PC-9 (cell line): ENCODE measurements around the gene GPSM1. TPM values are rescaled to one million over a fixed set of nuclear protein-coding genes. Genes with fewer than 3 reads are reported as not detected.
A peak's percentile ranks its signal among the peaks of the same experiment; 100 is the strongest.

ENCODE experiments used
- BruUV-seq: library from RNA; stranded (reverse); fragments of 400-500 nt; replicated peaks from 2 replicates; lab custom pipeline; 2021; lab: Mats Ljungman, UMichigan
- CTCF ChIA-PET: fragments of 300-600 bp; sonication (Branson Sonifier 250); formaldehyde crosslinking; loops from one replicate; lab custom pipeline; 2022; ENCODE audit warnings: antibody characterized with exemption; lab: Charles Lee
- POLR2A ChIA-PET: fragments of 300-600 bp; sonication (Branson Sonifier 250); formaldehyde crosslinking; loops from one replicate; lab custom pipeline; 2022; ENCODE audit warnings: antibody characterized with exemption; ENCODE audit not compliant: unreplicated experiment; lab: Charles Lee
- DNase-seq, 2 experiments: peaks; one replicate each; pipeline versions ENCODE4 v3.0.0 to v3.0.0-alpha.2; 2015 to 2022; ENCODE audit warnings: mixed read lengths in 1 of 2
- H2AFZ ChIP-seq: fragments of 200-600 bp; sonication (generic); 2 replicates; pipeline ENCODE4 v1.8.1; 2017; ENCODE audit warnings: antibody characterized with exemption
- H3F3A ChIP-seq: fragments of 200-600 bp; sonication (generic); 2 replicates; pipeline ENCODE4 v1.8.1; 2017; ENCODE audit warnings: antibody characterized with exemption, mild to moderate bottlenecking, low read depth; ENCODE audit not compliant: insufficient read depth
- H3K27ac ChIP-seq: fragments of 200-600 bp; sonication (generic); 2 replicates; pipeline ENCODE4 v1.6.1; 2016; ENCODE audit warnings: mixed run types
- H3K27me3 ChIP-seq: fragments of 200-600 bp; sonication (generic); 2 replicates; pipeline ENCODE4 v1.6.1; 2016; ENCODE audit warnings: low read depth, mixed run types; ENCODE audit not compliant: insufficient read depth
- H3K36me3 ChIP-seq: fragments of 200-600 bp; sonication (generic); 2 replicates; pipeline ENCODE4 v1.6.1; 2016; ENCODE audit warnings: low read depth, mixed run types
- H3K4me1 ChIP-seq: fragments of 200-600 bp; sonication (generic); replicated peaks from 2 replicates; pipeline ENCODE4 v1.6.1; 2016; ENCODE audit warnings: mixed run types; ENCODE audit not compliant: insufficient read depth
- H3K4me2 ChIP-seq: fragments of 200-600 bp; sonication (generic); 2 replicates; pipeline ENCODE4 v1.6.1; 2017; ENCODE audit warnings: mixed run types
- H3K4me3 ChIP-seq: fragments of 200-600 bp; sonication (generic); 2 replicates; pipeline ENCODE4 v1.6.1; 2016; ENCODE audit warnings: mixed run types
- H3K79me2 ChIP-seq: fragments of 200-600 bp; sonication (generic); 2 replicates; pipeline ENCODE4 v1.6.1; 2017; ENCODE audit warnings: low read depth, mixed run types
- H3K9me2 ChIP-seq: fragments of 200-600 bp; sonication (generic); 2 replicates; pipeline ENCODE4 v1.8.1; 2017; ENCODE audit warnings: mild to moderate bottlenecking; ENCODE audit not compliant: insufficient read depth
- H3K9me3 ChIP-seq: fragments of 200-600 bp; sonication (generic); 2 replicates; pipeline ENCODE4 v1.8.1; 2016; ENCODE audit warnings: low read depth; ENCODE audit not compliant: insufficient read depth
- H4K20me1 ChIP-seq: fragments of 200-600 bp; sonication (generic); 2 replicates; pipeline ENCODE4 v1.8.1; 2017; ENCODE audit not compliant: insufficient read depth
- EZH2 ChIP-seq: fragments of 200-600 bp; sonication (generic); IDR thresholded peaks from 2 replicates; pipeline ENCODE4 v1.8.0; 2017; ENCODE audit warnings: antibody characterized with exemption, low read depth
- intact Hi-C: fragments of 100-400 bp; cut with micrococcal nuclease; formaldehyde crosslinking; loops from one replicate; pipeline ENCODE4 v1.10.0; 2022; ENCODE audit not compliant: unreplicated experiment
- total RNA-seq: library from RNA; stranded (reverse); gene quantifications from 2 replicates; pipeline ENCODE4 v1.2.3, GENCODE V29; 2021
- TF ChIP-seq, protein P1 (sequence below): fragments of 200-600 bp; sonication (generic); conservative IDR thresholded peaks from 2 replicates; pipeline ENCODE4 v1.6.1; 2017; ENCODE audit warnings: mixed run types, antibody characterized with exemption, mild to moderate bottlenecking, moderate library complexity

GPSM1 gene
- total RNA-seq, 1 experiment from 2014 or later: 5.5 TPM

DNA sequence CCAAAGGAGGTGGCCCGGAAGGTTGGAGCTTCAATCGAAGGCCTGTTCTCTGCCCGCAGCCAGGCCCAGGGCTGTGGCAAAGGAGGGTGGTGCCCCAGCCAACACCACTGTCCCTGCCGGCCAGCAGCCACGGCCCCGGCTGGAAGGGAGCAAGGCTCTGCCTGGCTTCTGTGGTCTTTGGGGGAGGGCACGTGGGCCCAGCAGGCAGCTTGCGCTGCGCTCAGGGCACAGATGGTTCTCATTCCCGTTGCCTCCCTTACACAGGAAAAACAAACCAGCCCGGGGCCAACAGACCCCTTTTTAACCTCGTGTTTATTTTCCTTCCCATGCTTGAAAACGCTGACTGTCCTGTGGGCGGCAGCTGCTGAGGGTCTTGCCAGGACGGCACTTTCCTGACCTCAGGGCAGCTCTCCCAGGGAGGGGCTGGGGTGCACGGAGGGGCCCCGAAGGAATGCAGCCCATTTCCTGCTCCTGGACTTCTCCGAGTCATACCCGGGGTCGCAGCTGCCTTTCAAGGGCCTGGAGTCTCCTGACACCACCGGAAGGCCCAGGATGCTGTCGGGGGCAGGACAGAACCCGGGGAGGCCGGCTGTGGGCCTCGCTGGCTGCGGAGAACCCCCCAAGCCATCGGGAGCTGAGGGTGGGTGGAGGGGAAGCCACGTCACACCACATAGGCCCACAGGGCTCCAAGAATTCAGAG, 1.1 kb upstream of the GPSM1 start:
- no peak overlapping the region for H3K4me3 ChIP-seq
- intact Hi-C loops: no loop called here
- no peak for TF ChIP-seq EZH2
- TF ChIP-seq, protein P1, sequence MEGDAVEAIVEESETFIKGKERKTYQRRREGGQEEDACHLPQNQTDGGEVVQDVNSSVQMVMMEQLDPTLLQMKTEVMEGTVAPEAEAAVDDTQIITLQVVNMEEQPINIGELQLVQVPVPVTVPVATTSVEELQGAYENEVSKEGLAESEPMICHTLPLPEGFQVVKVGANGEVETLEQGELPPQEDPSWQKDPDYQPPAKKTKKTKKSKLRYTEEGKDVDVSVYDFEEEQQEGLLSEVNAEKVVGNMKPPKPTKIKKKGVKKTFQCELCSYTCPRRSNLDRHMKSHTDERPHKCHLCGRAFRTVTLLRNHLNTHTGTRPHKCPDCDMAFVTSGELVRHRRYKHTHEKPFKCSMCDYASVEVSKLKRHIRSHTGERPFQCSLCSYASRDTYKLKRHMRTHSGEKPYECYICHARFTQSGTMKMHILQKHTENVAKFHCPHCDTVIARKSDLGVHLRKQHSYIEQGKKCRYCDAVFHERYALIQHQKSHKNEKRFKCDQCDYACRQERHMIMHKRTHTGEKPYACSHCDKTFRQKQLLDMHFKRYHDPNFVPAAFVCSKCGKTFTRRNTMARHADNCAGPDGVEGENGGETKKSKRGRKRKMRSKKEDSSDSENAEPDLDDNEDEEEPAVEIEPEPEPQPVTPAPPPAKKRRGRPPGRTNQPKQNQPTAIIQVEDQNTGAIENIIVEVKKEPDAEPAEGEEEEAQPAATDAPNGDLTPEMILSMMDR: no peak
- peaks cover 8% of the 10 kb centered on the region; the same call in 1 of the 2 replicates for H3F3A ChIP-seq
- H2AFZ ChIP-seq: no peak overlapping the region
- no peaks in the 10 kb centered on the region for H3K9me3 ChIP-seq
- H3K27ac ChIP-seq: no peak overlapping the region
- no TSS peak for BruUV-seq
- peaks cover 5% of the 10 kb centered on the region; the same call in 1 of the 2 replicates for H4K20me1 ChIP-seq
- ChIA-PET CTCF (no interaction called here), POLR2A (interaction anchor here (0.6 kb wide), 1 partner anchor 29 kb away, joined by 4 read pairs; no protein-coding TSS in a partner anchor)
- H3K4me2 ChIP-seq: no peak overlapping the region
- no peaks in the 10 kb centered on the region for H3K36me3 ChIP-seq
- no peaks in the 10 kb centered on the region for H3K27me3 ChIP-seq
- peaks cover 11% of the 10 kb centered on the region; the same call in 1 of the 2 replicates for H3K4me1 ChIP-seq
- no peak for DNase-seq
- no peaks in the 10 kb centered on the region for H3K9me2 ChIP-seq
- no peaks in the 10 kb centered on the region for H3K79me2 ChIP-seq

DNA sequence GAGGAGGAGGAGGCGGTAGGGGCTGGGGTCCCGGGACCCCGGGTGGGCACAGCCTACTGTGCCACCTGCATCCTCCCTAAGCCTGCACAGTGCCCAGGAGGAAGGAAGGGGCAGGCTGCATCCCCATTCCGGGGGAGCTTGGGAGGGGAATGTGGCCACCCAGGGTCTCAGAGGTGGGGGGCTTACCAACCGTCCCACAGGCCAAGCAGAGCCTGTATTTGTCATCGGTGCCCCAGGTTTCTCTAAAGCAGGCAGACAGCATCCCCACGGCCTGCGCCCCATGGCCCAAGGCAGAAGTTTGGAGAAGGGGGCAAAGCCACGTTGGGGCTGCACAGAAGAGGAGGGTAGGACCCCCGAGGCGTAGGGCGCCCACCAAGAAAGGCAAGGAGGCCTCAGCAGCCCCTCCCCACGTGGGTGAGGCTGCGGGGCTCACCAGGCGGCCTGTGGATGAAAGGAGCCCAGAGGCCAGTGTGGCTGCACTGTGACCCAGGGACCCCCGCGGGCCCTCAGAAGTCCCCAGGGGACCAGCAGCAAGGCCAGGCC, 507 bp upstream of the GPSM1 start:
- TF ChIP-seq EZH2: no peak
- TF ChIP-seq, protein P1: no peak
- Histone ChIP-seq H3K9me2 (no peaks in the 10 kb centered on the region), H4K20me1 (peaks cover 5% of the 10 kb centered on the region; the same call in 1 of the 2 replicates), H3K4me1 (peaks cover 11% of the 10 kb centered on the region; the same call in 1 of the 2 replicates), H3K36me3 (no peaks in the 10 kb centered on the region), H3K27me3 (no peaks in the 10 kb centered on the region), H3K4me2 (no peak overlapping the region), H2AFZ (no peak overlapping the region), H3K27ac (no peak overlapping the region), H3F3A (peaks cover 8% of the 10 kb centered on the region; the same call in 1 of the 2 replicates), H3K9me3 (no peaks in the 10 kb centered on the region), H3K4me3 (no peak overlapping the region), H3K79me2 (no peaks in the 10 kb centered on the region)
- DNase-seq: no peak
- intact Hi-C loops: no loop called here
- BruUV-seq: no TSS peak
- POLR2A ChIA-PET: no interaction called here
- CTCF ChIA-PET: interaction anchor here (0.6 kb wide), 1 partner anchor 182 kb away, joined by 7 read pairs; no protein-coding TSS in a partner anchor

DNA sequence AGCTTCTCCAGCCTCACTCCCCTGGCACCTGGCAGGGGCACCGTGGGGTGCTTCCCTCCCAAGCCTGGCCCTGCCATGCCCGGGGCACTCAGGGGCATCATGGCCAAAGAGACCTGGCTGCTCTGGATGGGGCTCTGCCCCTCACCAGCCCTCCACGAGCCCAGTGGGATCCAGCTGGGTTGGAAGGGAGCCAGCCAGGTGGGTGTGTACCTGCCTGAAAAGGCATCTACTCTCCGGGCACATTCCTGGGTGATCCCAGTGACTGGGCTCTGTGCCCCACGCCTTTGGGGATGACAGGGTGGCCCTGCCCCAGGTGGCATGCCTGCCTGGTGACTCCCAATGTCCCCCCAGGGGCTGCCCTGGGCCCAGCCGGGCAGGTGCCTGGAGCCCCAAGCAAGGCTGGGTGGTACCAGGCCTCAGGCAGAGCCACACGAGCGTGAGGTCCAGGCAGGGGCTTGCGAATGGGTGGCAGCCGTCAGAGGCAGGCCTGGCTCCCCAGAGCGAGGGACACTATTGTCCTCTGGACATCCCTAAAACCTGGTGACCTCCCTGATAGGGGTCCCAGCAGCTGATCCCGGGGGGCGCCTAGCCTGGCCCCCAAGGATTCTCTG, 777 bp downstream of the GPSM1 start:
- Histone ChIP-seq H3K4me1 (peaks cover 11% of the 10 kb centered on the region; the same call in 1 of the 2 replicates), H3K36me3 (no peaks in the 10 kb centered on the region), H3K4me3 (peak overlapping the region; percentile 46; the same call in 1 of the 2 replicates), H3K9me2 (no peaks in the 10 kb centered on the region), H3F3A (peaks cover 8% of the 10 kb centered on the region; the same call in 1 of the 2 replicates), H4K20me1 (peaks cover 5% of the 10 kb centered on the region; the same call in 1 of the 2 replicates), H3K9me3 (no peaks in the 10 kb centered on the region), H3K27me3 (no peaks in the 10 kb centered on the region), H3K79me2 (no peaks in the 10 kb centered on the region), H2AFZ (no peak overlapping the region), H3K27ac (no peak overlapping the region), H3K4me2 (peak overlapping the region; percentile 71)
- POLR2A ChIA-PET: interaction anchor here (0.5 to 0.6 kb wide), 2 partner anchors 31 to 156 kb away, joined by 3 to 8 read pairs; no protein-coding TSS in a partner anchor
- peak; percentile 82 to 94 for DNase-seq
- CTCF ChIA-PET: no interaction called here
- TF ChIP-seq, protein P1: no peak
- no peak for TF ChIP-seq EZH2
- intact Hi-C loops: no loop called here
- TSS peak; percentile 64 for BruUV-seq
